ENCODE data around the gene GPR22.

Gene GPR22

GRCh38 chr7:107480932-107481331 is 11.1 kb downstream of the GPR22 start:
- DNase-seq: no peak

GRCh38 chr7:107482571-107482970 is 12.7 kb downstream of the GPR22 start:
- no peak for DNase-seq

GRCh38 chr7:107486041-107486440 is 16.2 kb downstream of the GPR22 start:
- no peak for DNase-seq

- no peak for DNase-seq
Observed at GRCh38 chr7:107492875-107493274, 23.0 kb downstream of the GPR22 start.

GRCh38 chr7:107494315-107494751 is 24.5 kb downstream of the GPR22 start:
- no peak for DNase-seq

- DNase-seq: no peak
Observed at GRCh38 chr7:107494884-107495283, 25.0 kb downstream of the GPR22 start.

GRCh38 chr7:107495516-107495915 is 25.7 kb downstream of the GPR22 start:
- no peak for DNase-seq

GRCh38 chr7:107499731-107500130 is 29.9 kb downstream of the GPR22 start:
- DNase-seq: no peak

- DNase-seq: peak in 1 of 2 experiments; percentile 7
Observed at GRCh38 chr7:107501593-107501992, 31.7 kb downstream of the GPR22 start.

- DNase-seq: no peak
Observed at GRCh38 chr7:107502154-107502553, 32.3 kb downstream of the GPR22 start.

GRCh38 chr7:107502797-107503196 is 32.9 kb downstream of the GPR22 start:
- no peak for DNase-seq

- DNase-seq: no peak
Observed at GRCh38 chr7:107503687-107504086, 33.8 kb downstream of the GPR22 start.

- no peak for DNase-seq
Observed at GRCh38 chr7:107505362-107505761, 35.5 kb downstream of the GPR22 start.

GRCh38 chr7:107505997-107506673 is 36.3 kb downstream of the GPR22 start:
- no peak for DNase-seq

GRCh38 chr7:107506674-107507339 is 37.0 kb downstream of the GPR22 start:
- no peak for DNase-seq

Data from activated CD4-positive, alpha-beta T cell treated with anti-CD3 and anti-CD28 coated beads, Interleukin-2, amount 50 U/mL, for 4 hours (primary cell).